Measurements from ENCODE around the gene PRKG1.

GRCh38 chr10:51097546-51097945, 23.3 kb downstream of the PRKG1 start:
- TF ChIP-seq GABPA (IDR thresholded peaks at IDR 0.05; ENCODE audit: low read depth) = no peak
- TF ChIP-seq CTCF (IDR thresholded peaks at IDR 0.05; ENCODE audit: insufficient read depth, low read length) = no peak
- TF ChIP-seq POLR2AphosphoS5 (IDR thresholded peaks at IDR 0.05; ENCODE audit: low read depth) = no peak

All from HL-60 (cell line).